ENCODE measurements around the gene CERCAM. TPM values are rescaled to one million over a fixed set of nuclear protein-coding genes. Genes with fewer than 3 reads are reported as not detected.

Gene CERCAM
- total RNA-seq, 3 donors from 2014 or later: 19.8 to 47.5 (median 30.5) TPM

DNA sequence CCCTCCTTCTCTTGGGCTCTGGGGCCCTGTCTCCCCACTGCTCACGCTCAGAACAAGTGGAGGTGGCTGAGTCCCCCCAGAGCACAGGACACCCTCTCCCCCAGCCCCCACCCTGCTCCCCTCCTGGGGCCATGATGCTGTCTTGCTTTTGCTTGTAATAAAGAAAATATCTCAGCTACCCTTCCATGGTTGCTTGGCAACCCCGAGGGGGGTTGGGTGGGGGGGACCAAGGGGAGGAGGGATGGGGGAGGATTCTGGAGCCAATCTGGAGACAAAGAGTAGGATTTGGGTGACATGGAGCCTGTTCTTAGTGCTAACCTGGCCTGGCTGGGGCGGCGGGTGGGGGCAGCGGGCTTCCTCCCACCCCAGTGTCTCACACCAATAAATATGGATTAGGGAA lies 16.1 kb upstream of the CERCAM start:
- Histone ChIP-seq H3K27ac (no peak overlapping the region), H3K36me3 (no peaks in the 10 kb centered on the region), H3K4me3 (no peak overlapping the region), H3K9me3 (no peaks in the 10 kb centered on the region), H3K4me1 (no peaks in the 10 kb centered on the region), H3K27me3 (no peaks in the 10 kb centered on the region)
- TF ChIP-seq POLR2AphosphoS5 (IDR thresholded peaks at IDR 0.05): no peak
- TF ChIP-seq, protein P1, sequence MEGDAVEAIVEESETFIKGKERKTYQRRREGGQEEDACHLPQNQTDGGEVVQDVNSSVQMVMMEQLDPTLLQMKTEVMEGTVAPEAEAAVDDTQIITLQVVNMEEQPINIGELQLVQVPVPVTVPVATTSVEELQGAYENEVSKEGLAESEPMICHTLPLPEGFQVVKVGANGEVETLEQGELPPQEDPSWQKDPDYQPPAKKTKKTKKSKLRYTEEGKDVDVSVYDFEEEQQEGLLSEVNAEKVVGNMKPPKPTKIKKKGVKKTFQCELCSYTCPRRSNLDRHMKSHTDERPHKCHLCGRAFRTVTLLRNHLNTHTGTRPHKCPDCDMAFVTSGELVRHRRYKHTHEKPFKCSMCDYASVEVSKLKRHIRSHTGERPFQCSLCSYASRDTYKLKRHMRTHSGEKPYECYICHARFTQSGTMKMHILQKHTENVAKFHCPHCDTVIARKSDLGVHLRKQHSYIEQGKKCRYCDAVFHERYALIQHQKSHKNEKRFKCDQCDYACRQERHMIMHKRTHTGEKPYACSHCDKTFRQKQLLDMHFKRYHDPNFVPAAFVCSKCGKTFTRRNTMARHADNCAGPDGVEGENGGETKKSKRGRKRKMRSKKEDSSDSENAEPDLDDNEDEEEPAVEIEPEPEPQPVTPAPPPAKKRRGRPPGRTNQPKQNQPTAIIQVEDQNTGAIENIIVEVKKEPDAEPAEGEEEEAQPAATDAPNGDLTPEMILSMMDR (IDR thresholded peaks at IDR 0.05): no peak
- no peak for TF ChIP-seq POLR2A (IDR thresholded peaks at IDR 0.05)
- intact Hi-C loops (cut with DNase I; ENCODE audit: low total_unique reads): no loop called here
- DNase-seq (ENCODE audit: low spot score in 2 of 2): no peak

DNA sequence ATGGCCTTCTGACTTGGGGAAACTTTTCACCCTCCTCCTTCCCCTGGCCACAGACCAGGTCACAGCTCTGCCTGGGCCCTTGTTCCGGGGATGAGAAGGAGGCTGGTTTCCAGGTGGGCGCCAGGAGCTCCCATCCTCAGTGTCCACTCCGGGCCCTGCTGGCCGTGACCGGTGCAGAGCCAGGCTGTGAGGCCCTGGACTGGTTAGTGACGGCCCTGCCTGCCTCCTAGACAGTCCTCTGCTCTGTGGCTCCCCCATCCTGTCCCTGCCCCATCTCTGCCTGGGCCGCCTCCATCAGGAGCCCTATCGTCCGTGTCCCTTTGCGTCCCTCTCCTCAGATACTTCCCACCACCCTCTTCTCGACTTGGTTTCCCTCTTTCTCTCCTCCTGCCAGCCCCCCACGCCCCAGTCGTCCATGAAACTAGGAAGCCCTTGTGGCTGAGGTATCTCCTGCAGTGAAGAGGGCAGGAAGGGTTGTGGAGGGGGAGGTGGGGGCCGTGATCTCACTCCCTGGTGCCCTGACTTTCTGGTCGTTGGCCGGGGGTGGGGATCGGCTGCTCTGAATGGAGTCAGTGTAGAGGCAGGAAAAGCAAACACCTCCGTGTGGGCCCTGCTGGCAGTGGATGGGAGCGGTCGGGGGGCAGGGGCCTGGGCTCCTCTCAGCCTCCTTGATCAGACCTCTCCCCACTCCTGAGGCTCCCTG lies 15.4 kb upstream of the CERCAM start:
- no peaks in the 10 kb centered on the region for H3K9me3 ChIP-seq
- no peaks in the 10 kb centered on the region for H3K27me3 ChIP-seq
- TF ChIP-seq POLR2A (IDR thresholded peaks at IDR 0.05) (no peak), POLR2AphosphoS5 (IDR thresholded peaks at IDR 0.05) (no peak)
- TF ChIP-seq, protein P1 (IDR thresholded peaks at IDR 0.05): no peak
- no peak overlapping the region for H3K4me3 ChIP-seq
- DNase-seq (ENCODE audit: low spot score in 2 of 2): no peak
- intact Hi-C loops (cut with DNase I; ENCODE audit: low total_unique reads): no loop called here
- H3K36me3 ChIP-seq: no peaks in the 10 kb centered on the region
- H3K27ac ChIP-seq: no peak overlapping the region
- no peaks in the 10 kb centered on the region for H3K4me1 ChIP-seq

- intact Hi-C loops (cut with DNase I; ENCODE audit: low total_unique reads): no loop called here
- Histone ChIP-seq H3K4me1 (no peaks in the 10 kb centered on the region), H3K9me3 (no peaks in the 10 kb centered on the region), H3K36me3 (no peaks in the 10 kb centered on the region), H3K27me3 (no peaks in the 10 kb centered on the region), H3K27ac (no peak overlapping the region), H3K4me3 (no peak overlapping the region)
- DNase-seq (ENCODE audit: low spot score in 2 of 2): no peak
- TF ChIP-seq POLR2A (IDR thresholded peaks at IDR 0.05) (no peak), POLR2AphosphoS5 (IDR thresholded peaks at IDR 0.05) (no peak)
- TF ChIP-seq, protein P1 (IDR thresholded peaks at IDR 0.05): no peak
Observed at GRCh38 chr9:128405780-128406171, 14.9 kb upstream of the CERCAM start.

GRCh38 chr9:128406848-128407391 lies 13.7 kb upstream of the CERCAM start:
- Histone ChIP-seq H3K4me1 (no peaks in the 10 kb centered on the region), H3K27me3 (no peaks in the 10 kb centered on the region), H3K9me3 (no peaks in the 10 kb centered on the region), H3K36me3 (no peaks in the 10 kb centered on the region), H3K27ac (no peak overlapping the region), H3K4me3 (no peak overlapping the region)
- TF ChIP-seq, protein P1 (IDR thresholded peaks at IDR 0.05): no peak
- TF ChIP-seq POLR2AphosphoS5 (IDR thresholded peaks at IDR 0.05) (no peak), POLR2A (IDR thresholded peaks at IDR 0.05) (no peak)
- intact Hi-C loops (cut with DNase I; ENCODE audit: low total_unique reads): no loop called here
- DNase-seq (ENCODE audit: low spot score in 2 of 2): no peak

GRCh38 chr9:128408963-128409431 lies 11.7 kb upstream of the CERCAM start:
- no peak for DNase-seq (ENCODE audit: low spot score in 2 of 2)
- H3K9me3 ChIP-seq: no peaks in the 10 kb centered on the region
- H3K27me3 ChIP-seq: no peaks in the 10 kb centered on the region
- H3K4me3 ChIP-seq: no peak overlapping the region
- H3K27ac ChIP-seq: no peak overlapping the region
- intact Hi-C loops (cut with DNase I; ENCODE audit: low total_unique reads): no loop called here
- no peaks in the 10 kb centered on the region for H3K4me1 ChIP-seq
- H3K36me3 ChIP-seq: no peaks in the 10 kb centered on the region
- TF ChIP-seq POLR2A (IDR thresholded peaks at IDR 0.05) (no peak), POLR2AphosphoS5 (IDR thresholded peaks at IDR 0.05) (no peak)
- TF ChIP-seq, protein P1 (IDR thresholded peaks at IDR 0.05): no peak

All from breast epithelium (tissue), 4 donors.